A673 (cell line): ENCODE data around the gene CHPF2. TPM values are rescaled to one million over a fixed set of nuclear protein-coding genes. Genes with fewer than 3 reads are reported as not detected.

ENCODE experiments used
- BruUV-seq: library from RNA; stranded (reverse); fragments of 400-500 nt; replicated peaks from 2 replicates; lab custom pipeline; 2021; lab: Mats Ljungman, UMichigan
- CTCF ChIA-PET: fragments of 300-600 bp; sonication (Branson Sonifier 250); formaldehyde crosslinking; loops from one replicate; lab custom pipeline; 2022; ENCODE audit warnings: antibody characterized with exemption; lab: Charles Lee
- POLR2A ChIA-PET: fragments of 300-600 bp; sonication (Branson Sonifier 250); formaldehyde crosslinking; loops from one replicate; lab custom pipeline; 2022; ENCODE audit warnings: antibody characterized with exemption; ENCODE audit not compliant: low non-redundant PET; lab: Charles Lee
- DNase-seq: peaks from one replicate; pipeline ENCODE4 v3.0.0-alpha.2; 2015; ENCODE audit warnings: low spot score
- H3K27ac ChIP-seq: fragments of 200-600 bp; sonication (generic); 2 replicates; pipeline ENCODE4 v1.5.1; 2016; ENCODE audit warnings: mixed run types, low read depth, mild to moderate bottlenecking, mixed read lengths, antibody characterized with exemption, low read length; ENCODE audit not compliant: poor library complexity, severe bottlenecking
- H3K27me3 ChIP-seq: fragments of 200-600 bp; sonication (generic); replicated peaks from 2 replicates; pipeline ENCODE4 v1.6.1; 2017; ENCODE audit warnings: mixed run types, low read depth, mild to moderate bottlenecking, mixed read lengths, antibody characterized with exemption, low read length; ENCODE audit not compliant: insufficient read depth, poor library complexity
- H3K36me3 ChIP-seq: fragments of 200-600 bp; sonication (generic); 2 replicates; pipeline ENCODE4 v1.6.1; 2016; ENCODE audit warnings: mixed run types, mild to moderate bottlenecking, mixed read lengths, antibody characterized with exemption, low read length; ENCODE audit not compliant: insufficient read depth, poor library complexity, severe bottlenecking
- H3K4me1 ChIP-seq: fragments of 200-600 bp; sonication (generic); 2 replicates; pipeline ENCODE4 v1.6.1; 2017; ENCODE audit warnings: mixed run types, mild to moderate bottlenecking, mixed read lengths, antibody characterized with exemption, low read length; ENCODE audit not compliant: insufficient read depth, poor library complexity, severe bottlenecking
- H3K4me3 ChIP-seq: fragments of 200-600 bp; sonication (generic); 2 replicates; pipeline ENCODE4 v1.5.1; 2016; ENCODE audit warnings: low read depth, mixed run types, mild to moderate bottlenecking, mixed read lengths, low read length; ENCODE audit not compliant: poor library complexity, severe bottlenecking
- H3K9me3 ChIP-seq: fragments of 200-600 bp; sonication (generic); 2 replicates; pipeline ENCODE4 v1.6.1; 2016; ENCODE audit warnings: mixed run types, low read depth, mild to moderate bottlenecking, mixed read lengths, antibody characterized with exemption, low read length; ENCODE audit not compliant: poor library complexity, severe bottlenecking
- CTCF ChIP-seq: fragments of 300-800, 200-600 bp; sonication (generic); conservative IDR thresholded peaks from 2 replicates; pipeline ENCODE4 v1.5.1; 2017; ENCODE audit warnings: low read depth, mild to moderate bottlenecking, antibody characterized with exemption, low read length, moderate library complexity, mixed read lengths
- EZH2 ChIP-seq: fragments of 200-600 bp; sonication (generic); IDR thresholded peaks from 2 replicates; pipeline ENCODE4 v1.6.1; 2017; ENCODE audit warnings: borderline replicate concordance, low read depth, mild to moderate bottlenecking, mixed read lengths, antibody characterized with exemption, low read length; ENCODE audit not compliant: poor library complexity, severe bottlenecking
- intact Hi-C: fragments of 100-400 bp; cut with micrococcal nuclease; formaldehyde crosslinking; loops from one replicate; pipeline ENCODE4 v1.10.0; 2022; ENCODE audit not compliant: unreplicated experiment
- total RNA-seq: library from RNA; stranded (reverse); gene quantifications from 2 replicates; pipeline ENCODE4 v1.2.3, GENCODE V29; 2021

The CHPF2 gene
- total RNA-seq, 1 experiment from 2014 or later = 27.1 TPM

GRCh38 chr7:151226875-151227782 lies 5.2 kb upstream of the CHPF2 start, which contains the start of gene ABCF2:
ABCF2 (minus strand) TSS chr7:151227205; CDS start chr7:151226458, 747 bp downstream.
- peaks cover 12% of the 10 kb centered on the region for H3K4me1 ChIP-seq
- intact Hi-C loops = loop anchor here (1.0 to 5.0 kb wide), 2 partner anchors 76 to 105 kb away; no protein-coding TSS in a partner anchor
- CTCF ChIA-PET = interaction anchor here (0.5 to 1.4 kb wide), 4 partner anchors 17 to 176 kb away, joined by 3 to 6 read pairs (median 4); no protein-coding TSS in a partner anchor
- H3K27ac ChIP-seq = peak within 1 kb of the TSS; percentile 74
- peak; percentile 100 for DNase-seq
- no TSS peak for BruUV-seq
- POLR2A ChIA-PET = no interaction called here
- H3K27me3 ChIP-seq = no peaks in the 10 kb centered on the region
- H3K9me3 ChIP-seq = no peaks in the 10 kb centered on the region
- TF ChIP-seq EZH2 = no peak
- TF ChIP-seq CTCF = no peak
- H3K36me3 ChIP-seq = peaks cover 28% of the 10 kb centered on the region
- peak within 1 kb of the TSS; percentile 81 for H3K4me3 ChIP-seq

- Histone ChIP-seq H3K27ac (peak overlapping the region; percentile 74), H3K4me3 (peak overlapping the region; percentile 81), H3K4me1 (peaks cover 12% of the 10 kb centered on the region), H3K9me3 (no peaks in the 10 kb centered on the region), H3K27me3 (no peaks in the 10 kb centered on the region), H3K36me3 (peaks cover 21% of the 10 kb centered on the region)
- CTCF ChIA-PET = interaction anchor here (1.4 kb wide), 1 partner anchor 16 kb away, joined by 5 read pairs; no protein-coding TSS in a partner anchor
- intact Hi-C loops = loop anchor here (5.0 kb wide), 1 partner anchor 106 kb away; no protein-coding TSS in a partner anchor
- no peak for TF ChIP-seq CTCF
- no peak for TF ChIP-seq EZH2
- no peak for DNase-seq
- POLR2A ChIA-PET = no interaction called here
- BruUV-seq = no TSS peak
These were observed 4.0 kb upstream of the CHPF2 start for GRCh38 chr7:151228024-151228866.

- no peaks in the 10 kb centered on the region for H3K27me3 ChIP-seq
- no peak overlapping the region for H3K4me3 ChIP-seq
- ChIA-PET CTCF (no interaction called here), POLR2A (interaction anchor here (0.7 kb wide), 1 partner anchor 158 kb away, joined by 5 read pairs; no protein-coding TSS in a partner anchor)
- TF ChIP-seq CTCF (no peak), EZH2 (no peak)
- peaks cover 11% of the 10 kb centered on the region for H3K36me3 ChIP-seq
- intact Hi-C loops = loop anchor here (5.0 kb wide), 1 partner anchor 107 kb away; no protein-coding TSS in a partner anchor
- BruUV-seq = no TSS peak
- DNase-seq = no peak
- H3K4me1 ChIP-seq = peaks cover 17% of the 10 kb centered on the region
- H3K27ac ChIP-seq = no peak overlapping the region
- no peaks in the 10 kb centered on the region for H3K9me3 ChIP-seq
These were observed 3.0 kb upstream of the CHPF2 start for GRCh38 chr7:151229249-151229648.
